CD4-positive, alpha-beta T cell (primary cell): ENCODE data around the gene SND1. TPM values are rescaled to one million over a fixed set of nuclear protein-coding genes. Genes with fewer than 3 reads are reported as not detected.

Source experiments
- ATAC-seq: fragments of 200-7000 bp; cut with Tn5 transposase; one replicate; pipeline ENCODE4 v1.10.0; 2022; ENCODE audit warnings: mild to moderate bottlenecking; ENCODE audit not compliant: poor library complexity
- CTCF ChIA-PET: fragments of 350-600 bp; sonication (Branson Sonifier 250); formaldehyde crosslinking; loops from one replicate; lab custom pipeline; 2021; ENCODE audit warnings: antibody characterized with exemption, inconsistent platforms; lab: Charles Lee
- POLR2A ChIA-PET: fragments of 350-600 bp; sonication (Branson Sonifier 250); formaldehyde crosslinking; loops from one replicate; lab custom pipeline; 2021; ENCODE audit warnings: antibody characterized with exemption, inconsistent platforms; lab: Charles Lee
- DNase-seq, 14 experiments: peaks; one replicate each; pipeline ENCODE4 v3.0.0-alpha.2; 2013 to 2020; ENCODE audit warnings: mixed read lengths in 2 of 14
- H3K27ac ChIP-seq, 2 donors: one replicate each; pipeline versions ENCODE4 v1.5.1 to v1.7.0; 2013; ENCODE audit warnings: low read length in 2 of 2, low read depth in 1 of 2, mild to moderate bottlenecking in 1 of 2
- H3K27me3 ChIP-seq, 2 experiments: 1 replicate in 1 of 2; 2 replicates in 1 of 2; pipeline versions ENCODE4 v1.6.1 to v1.7.0; 2013; ENCODE audit warnings: low read length in 2 of 2, control low read depth in 1 of 2, mild to moderate bottlenecking in 1 of 2, moderate library complexity in 1 of 2; ENCODE audit not compliant: insufficient read depth in 2 of 2, control insufficient read depth in 1 of 2
- H3K36me3 ChIP-seq: one replicate; pipeline ENCODE4 v1.6.1; 2013; ENCODE audit warnings: low read length, control low read depth; ENCODE audit not compliant: insufficient read depth
- H3K4me1 ChIP-seq: one replicate; pipeline ENCODE4 v1.6.1; 2013; ENCODE audit warnings: low read length, control low read depth; ENCODE audit not compliant: insufficient read depth
- H3K4me3 ChIP-seq: one replicate; pipeline ENCODE4 v1.5.1; 2013; ENCODE audit warnings: mild to moderate bottlenecking, low read length, moderate library complexity
- H3K9me3 ChIP-seq, 2 experiments: 1 replicate in 1 of 2; 2 replicates in 1 of 2; pipeline versions ENCODE4 v1.6.1 to v1.7.0; 2013; ENCODE audit warnings: low read length in 2 of 2, mild to moderate bottlenecking in 2 of 2, control low read depth in 1 of 2, moderate library complexity in 1 of 2; ENCODE audit not compliant: control insufficient read depth in 1 of 2, insufficient read depth in 1 of 2
- H3K27ac Mint-ChIP-seq: one replicate; pipeline ENCODE4 v1.8.0; 2020; ENCODE audit warnings: mixed read lengths
- H3K27me3 Mint-ChIP-seq: one replicate; pipeline ENCODE4 v1.8.0; 2021; ENCODE audit warnings: mixed read lengths
- H3K36me3 Mint-ChIP-seq: one replicate; pipeline ENCODE4 v1.8.0; 2021; ENCODE audit warnings: low read depth, mixed read lengths
- H3K4me1 Mint-ChIP-seq: one replicate; pipeline ENCODE4 v1.8.0; 2021; ENCODE audit warnings: low read depth, mixed read lengths
- H3K4me3 Mint-ChIP-seq: one replicate; pipeline ENCODE4 v1.8.0; 2020; ENCODE audit warnings: mild to moderate bottlenecking, mixed read lengths
- H3K9me3 Mint-ChIP-seq: one replicate; pipeline ENCODE4 v1.8.0; 2020; ENCODE audit warnings: mixed read lengths
- intact Hi-C, 2 experiments: fragments of 100-400 bp; cut with DNase I in 1 of 2; cut with micrococcal nuclease in 1 of 2; formaldehyde crosslinking; loops; one replicate each; pipeline versions ENCODE4 v1.15.1 to v1.9.0; 2023 to 2025; cut with DNase I, micrococcal nuclease
- total RNA-seq, 174 experiments: library from RNA in 2 of 174; stranded (reverse) in 2 of 174; gene quantifications; one replicate each; pipeline ENCODE4 v1.2.3 and lab custom pipeline; 2021 to 2026
- TF ChIP-seq, protein P1 (sequence below): fragments of 200-600 bp; IDR thresholded peaks from one replicate; pipeline ENCODE4 v1.8.0; 2022; ENCODE audit warnings: antibody characterized with exemption, mild to moderate bottlenecking

Gene SND1
- total RNA-seq, 2 experiments from 2014 or later, result 104 to 113 TPM

- peaks cover 5% of the 10 kb centered on the region for H3K4me1 ChIP-seq
- Mint-ChIP-seq H3K4me1 (peaks cover 34% of the 10 kb centered on the region), H3K27me3 (no peaks in the 10 kb centered on the region), H3K9me3 (no peaks in the 10 kb centered on the region), H3K36me3 (no peaks in the 10 kb centered on the region), H3K27ac (no peak overlapping the region), H3K4me3 (no peak overlapping the region)
- H3K27ac ChIP-seq, result no peak overlapping the region
- H3K36me3 ChIP-seq, result peaks cover 9% of the 10 kb centered on the region
- H3K9me3 ChIP-seq, result no peaks in the 10 kb centered on the region
- no peaks in the 10 kb centered on the region for H3K27me3 ChIP-seq
- no peak for ATAC-seq
- TF ChIP-seq, protein P1, sequence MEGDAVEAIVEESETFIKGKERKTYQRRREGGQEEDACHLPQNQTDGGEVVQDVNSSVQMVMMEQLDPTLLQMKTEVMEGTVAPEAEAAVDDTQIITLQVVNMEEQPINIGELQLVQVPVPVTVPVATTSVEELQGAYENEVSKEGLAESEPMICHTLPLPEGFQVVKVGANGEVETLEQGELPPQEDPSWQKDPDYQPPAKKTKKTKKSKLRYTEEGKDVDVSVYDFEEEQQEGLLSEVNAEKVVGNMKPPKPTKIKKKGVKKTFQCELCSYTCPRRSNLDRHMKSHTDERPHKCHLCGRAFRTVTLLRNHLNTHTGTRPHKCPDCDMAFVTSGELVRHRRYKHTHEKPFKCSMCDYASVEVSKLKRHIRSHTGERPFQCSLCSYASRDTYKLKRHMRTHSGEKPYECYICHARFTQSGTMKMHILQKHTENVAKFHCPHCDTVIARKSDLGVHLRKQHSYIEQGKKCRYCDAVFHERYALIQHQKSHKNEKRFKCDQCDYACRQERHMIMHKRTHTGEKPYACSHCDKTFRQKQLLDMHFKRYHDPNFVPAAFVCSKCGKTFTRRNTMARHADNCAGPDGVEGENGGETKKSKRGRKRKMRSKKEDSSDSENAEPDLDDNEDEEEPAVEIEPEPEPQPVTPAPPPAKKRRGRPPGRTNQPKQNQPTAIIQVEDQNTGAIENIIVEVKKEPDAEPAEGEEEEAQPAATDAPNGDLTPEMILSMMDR, result no peak
- POLR2A ChIA-PET, result no interaction called here
- no peak for DNase-seq
- H3K4me3 ChIP-seq, result no peak overlapping the region
- intact Hi-C loops, result no loop called here
- CTCF ChIA-PET, result interaction anchor here (1.6 kb wide), 1 partner anchor 10 kb away, joined by 3 read pairs; no protein-coding TSS in a partner anchor
These were observed 390.0 kb downstream of the SND1 start for GRCh38 chr7:128042012-128042411.

GRCh38 chr7:128044064-128044463 is 392.1 kb downstream of the SND1 start:
- DNase-seq (no peak), ATAC-seq (no peak)
- ChIA-PET POLR2A (no interaction called here), CTCF (no interaction called here)
- H3K9me3 ChIP-seq, result no peaks in the 10 kb centered on the region
- TF ChIP-seq, protein P1, result no peak
- H3K36me3 Mint-ChIP-seq, result no peaks in the 10 kb centered on the region
- intact Hi-C loops, result no loop called here
- no peaks in the 10 kb centered on the region for H3K9me3 Mint-ChIP-seq
- no peak overlapping the region for H3K4me3 ChIP-seq
- peaks cover 44% of the 10 kb centered on the region for H3K4me1 Mint-ChIP-seq
- no peaks in the 10 kb centered on the region for H3K27me3 Mint-ChIP-seq
- no peak overlapping the region for H3K27ac ChIP-seq
- H3K36me3 ChIP-seq, result peaks cover 9% of the 10 kb centered on the region
- H3K27me3 ChIP-seq, result no peaks in the 10 kb centered on the region
- H3K27ac Mint-ChIP-seq, result no peak overlapping the region
- H3K4me3 Mint-ChIP-seq, result no peak overlapping the region
- H3K4me1 ChIP-seq, result peaks cover 5% of the 10 kb centered on the region

GRCh38 chr7:128045158-128045557 is 393.2 kb downstream of the SND1 start:
- Mint-ChIP-seq H3K27ac (no peak overlapping the region), H3K27me3 (no peaks in the 10 kb centered on the region), H3K4me1 (peaks cover 53% of the 10 kb centered on the region), H3K9me3 (no peaks in the 10 kb centered on the region), H3K36me3 (no peaks in the 10 kb centered on the region), H3K4me3 (no peak overlapping the region)
- DNase-seq (no peak), ATAC-seq (no peak)
- Histone ChIP-seq H3K36me3 (peaks cover 9% of the 10 kb centered on the region), H3K27ac (no peak overlapping the region), H3K27me3 (no peaks in the 10 kb centered on the region), H3K4me3 (no peak overlapping the region), H3K9me3 (no peaks in the 10 kb centered on the region), H3K4me1 (peaks cover 5% of the 10 kb centered on the region)
- POLR2A ChIA-PET, result interaction anchor here (0.9 to 1.3 kb wide), 2 partner anchors 14 to 16 kb away, joined by 3 read pairs; no protein-coding TSS in a partner anchor
- TF ChIP-seq, protein P1, result no peak
- intact Hi-C loops, result no loop called here
- CTCF ChIA-PET, result no interaction called here
